ENCODE measurements around the gene EEF1AKMT3.

The EEF1AKMT3 gene

DNA sequence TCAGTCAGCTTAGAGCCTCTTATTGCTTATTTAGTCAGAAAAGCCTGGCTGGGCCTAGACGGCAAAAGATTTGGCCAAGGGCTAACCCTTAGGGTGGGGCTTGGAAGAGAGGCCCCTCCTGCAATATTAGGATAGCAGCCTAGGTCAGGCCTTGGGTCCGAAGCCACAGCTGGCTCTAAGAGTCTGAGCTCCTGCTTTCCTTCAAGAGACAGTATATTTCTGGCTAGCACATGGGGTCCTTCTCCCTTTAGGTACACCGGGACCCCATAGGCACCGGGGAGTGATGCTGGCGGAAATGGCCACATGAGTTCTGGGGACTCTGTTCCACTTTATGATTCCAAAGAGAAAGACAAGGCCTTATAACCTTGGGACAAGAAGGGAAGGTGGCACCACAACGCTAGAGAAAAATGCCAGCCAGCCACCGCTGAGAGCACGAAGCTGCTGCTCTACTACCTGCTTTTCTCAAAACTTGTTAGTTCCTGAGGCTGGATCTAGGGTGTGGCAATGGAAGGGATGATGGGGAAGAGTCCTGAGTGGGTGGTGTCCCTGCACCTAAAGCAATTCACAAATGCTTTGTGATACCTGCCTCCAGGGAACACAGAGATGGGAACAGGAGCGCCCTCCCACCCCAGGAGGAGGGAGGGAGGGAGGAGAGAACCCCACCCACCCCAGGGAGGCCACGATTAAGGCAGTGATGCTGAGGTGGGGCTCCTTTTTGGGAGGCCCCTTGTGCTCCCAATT lies 49.2 kb downstream of the EEF1AKMT3 start:
- Histone ChIP-seq H3K9me2 (replicated peaks; ENCODE audit: low read depth, low read length) (no peaks in the 10 kb centered on the region), H3K4me1 (ENCODE audit: insufficient read depth, low read length, poor library complexity, severe bottlenecking) (no peaks in the 10 kb centered on the region), H3K79me2 (ENCODE audit: insufficient read depth, low read length) (no peaks in the 10 kb centered on the region), H3K36me3 (ENCODE audit: insufficient read depth, low read length) (peaks cover 63% of the 10 kb centered on the region; the same call in 1 of the 2 replicates), H3K4me2 (ENCODE audit: low read depth, low read length, poor library complexity, severe bottlenecking) (no peak overlapping the region), H2AFZ (ENCODE audit: low read length) (no peak overlapping the region), H3K9ac (ENCODE audit: low read depth, low read length, poor library complexity, severe bottlenecking) (no peak overlapping the region), H3K4me3 (ENCODE audit: low read length, poor library complexity, severe bottlenecking) (no peak overlapping the region), H3F3A (ENCODE audit: low read depth) (no peaks in the 10 kb centered on the region), H4K20me1 (ENCODE audit: insufficient read depth, low read length, poor library complexity, severe bottlenecking) (no peaks in the 10 kb centered on the region), H3K9me3 (ENCODE audit: insufficient read depth, low read depth, low read length) (no peaks in the 10 kb centered on the region), H3K27me3 (ENCODE audit: insufficient read depth, low read length, poor library complexity, severe bottlenecking) (no peaks in the 10 kb centered on the region)
- TF ChIP-seq EZH2phosphoT487 (IDR thresholded peaks at IDR 0.05; ENCODE audit: borderline replicate concordance) = no peak
- TF ChIP-seq, protein P1, sequence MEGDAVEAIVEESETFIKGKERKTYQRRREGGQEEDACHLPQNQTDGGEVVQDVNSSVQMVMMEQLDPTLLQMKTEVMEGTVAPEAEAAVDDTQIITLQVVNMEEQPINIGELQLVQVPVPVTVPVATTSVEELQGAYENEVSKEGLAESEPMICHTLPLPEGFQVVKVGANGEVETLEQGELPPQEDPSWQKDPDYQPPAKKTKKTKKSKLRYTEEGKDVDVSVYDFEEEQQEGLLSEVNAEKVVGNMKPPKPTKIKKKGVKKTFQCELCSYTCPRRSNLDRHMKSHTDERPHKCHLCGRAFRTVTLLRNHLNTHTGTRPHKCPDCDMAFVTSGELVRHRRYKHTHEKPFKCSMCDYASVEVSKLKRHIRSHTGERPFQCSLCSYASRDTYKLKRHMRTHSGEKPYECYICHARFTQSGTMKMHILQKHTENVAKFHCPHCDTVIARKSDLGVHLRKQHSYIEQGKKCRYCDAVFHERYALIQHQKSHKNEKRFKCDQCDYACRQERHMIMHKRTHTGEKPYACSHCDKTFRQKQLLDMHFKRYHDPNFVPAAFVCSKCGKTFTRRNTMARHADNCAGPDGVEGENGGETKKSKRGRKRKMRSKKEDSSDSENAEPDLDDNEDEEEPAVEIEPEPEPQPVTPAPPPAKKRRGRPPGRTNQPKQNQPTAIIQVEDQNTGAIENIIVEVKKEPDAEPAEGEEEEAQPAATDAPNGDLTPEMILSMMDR (conservative IDR thresholded peaks at IDR 0.05; ENCODE audit: low read length) = no peak

DNA sequence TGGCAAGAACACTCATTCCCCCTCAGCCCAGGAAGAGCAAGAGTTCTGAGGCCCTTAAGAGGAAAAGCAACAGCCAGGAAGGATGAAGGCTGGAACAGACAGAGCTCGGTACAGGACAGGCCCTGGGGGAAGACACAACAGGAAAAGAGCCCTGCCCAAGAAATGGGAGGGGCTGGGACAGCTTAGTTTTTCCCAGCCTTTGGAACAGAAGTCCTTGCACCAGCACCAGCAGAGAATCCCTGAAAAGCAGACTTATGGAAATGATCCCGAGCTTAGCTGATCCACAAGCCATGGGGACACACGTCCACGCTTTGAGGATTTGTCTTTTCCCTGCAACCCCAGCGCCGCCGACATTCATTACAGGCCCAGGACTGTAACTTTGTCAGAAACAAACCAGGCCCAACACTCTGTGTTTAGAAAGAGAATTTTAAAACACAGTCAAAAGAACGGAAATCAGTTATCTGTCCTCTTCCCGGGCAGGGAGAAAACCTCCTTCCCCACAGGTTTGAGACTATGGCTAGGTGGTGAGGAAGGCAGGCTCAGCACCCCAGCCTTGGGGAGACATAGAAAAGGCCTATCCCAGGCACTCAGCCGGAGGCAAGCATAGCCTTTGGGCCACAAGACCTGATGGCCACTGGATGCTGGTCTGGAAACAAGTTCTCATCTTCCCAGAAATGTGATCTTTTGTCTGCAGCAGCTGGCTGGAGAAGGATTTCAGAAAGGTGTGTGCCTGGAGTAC lies 50.1 kb downstream of the EEF1AKMT3 start:
- no peaks in the 10 kb centered on the region for H3K79me2 ChIP-seq (ENCODE audit: insufficient read depth, low read length)
- no peaks in the 10 kb centered on the region for H3K4me1 ChIP-seq (ENCODE audit: insufficient read depth, low read length, poor library complexity, severe bottlenecking)
- H3K4me2 ChIP-seq (ENCODE audit: low read depth, low read length, poor library complexity, severe bottlenecking) = no peak overlapping the region
- H3K9ac ChIP-seq (ENCODE audit: low read depth, low read length, poor library complexity, severe bottlenecking) = no peak overlapping the region
- H3K9me2 ChIP-seq (replicated peaks; ENCODE audit: low read depth, low read length) = no peaks in the 10 kb centered on the region
- H3K9me3 ChIP-seq (ENCODE audit: insufficient read depth, low read depth, low read length) = no peaks in the 10 kb centered on the region
- no peak overlapping the region for H2AFZ ChIP-seq (ENCODE audit: low read length)
- TF ChIP-seq, protein P1 (conservative IDR thresholded peaks at IDR 0.05; ENCODE audit: low read length) = no peak
- no peak for TF ChIP-seq EZH2phosphoT487 (IDR thresholded peaks at IDR 0.05; ENCODE audit: borderline replicate concordance)
- no peaks in the 10 kb centered on the region for H4K20me1 ChIP-seq (ENCODE audit: insufficient read depth, low read length, poor library complexity, severe bottlenecking)
- H3F3A ChIP-seq (ENCODE audit: low read depth) = no peaks in the 10 kb centered on the region
- no peaks in the 10 kb centered on the region for H3K27me3 ChIP-seq (ENCODE audit: insufficient read depth, low read length, poor library complexity, severe bottlenecking)
- peaks cover 72% of the 10 kb centered on the region for H3K36me3 ChIP-seq (ENCODE audit: insufficient read depth, low read length)
- no peak overlapping the region for H3K4me3 ChIP-seq (ENCODE audit: low read length, poor library complexity, severe bottlenecking)

DNA sequence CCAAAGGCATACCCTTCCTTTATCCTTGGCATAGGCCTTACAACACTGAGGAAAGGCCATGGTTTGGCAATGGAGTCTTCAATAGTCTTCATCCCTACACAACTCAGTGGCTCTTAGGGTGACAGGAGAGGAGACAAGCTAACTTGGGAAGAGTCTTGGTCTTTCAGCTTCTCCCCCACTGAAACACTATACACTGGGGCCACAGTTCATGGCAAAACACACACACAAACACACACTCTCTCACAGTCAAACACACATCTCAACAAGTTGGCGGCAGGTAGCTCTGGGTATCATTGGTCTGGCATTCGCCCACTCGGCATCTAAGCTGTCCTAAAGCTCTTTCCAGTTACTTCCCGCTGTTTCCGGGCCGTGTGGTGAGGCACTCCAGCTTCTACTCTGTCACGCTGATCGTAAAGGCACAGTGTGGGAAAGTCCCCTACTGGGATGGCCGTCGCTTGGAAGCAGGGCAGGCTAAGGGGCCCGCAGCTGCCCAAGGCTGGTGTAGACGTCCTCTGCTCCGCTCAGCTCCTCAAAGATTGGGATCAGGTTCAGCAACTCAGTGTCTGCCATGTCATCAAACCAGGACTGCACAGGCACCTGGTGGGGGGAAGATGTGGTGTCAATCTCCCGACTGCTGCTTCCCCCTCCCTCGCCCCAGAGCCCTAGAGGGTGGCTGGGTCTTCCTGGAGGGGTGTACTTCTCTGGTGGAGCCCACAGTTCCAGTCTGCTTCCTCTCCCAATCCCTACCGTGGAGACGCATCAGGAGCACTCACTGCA lies 50.9 kb downstream of the EEF1AKMT3 start:
- Histone ChIP-seq H3K27me3 (ENCODE audit: insufficient read depth, low read length, poor library complexity, severe bottlenecking) (no peaks in the 10 kb centered on the region), H3K9me2 (replicated peaks; ENCODE audit: low read depth, low read length) (no peaks in the 10 kb centered on the region), H3K4me3 (ENCODE audit: low read length, poor library complexity, severe bottlenecking) (no peak overlapping the region), H2AFZ (ENCODE audit: low read length) (no peak overlapping the region), H3F3A (ENCODE audit: low read depth) (no peaks in the 10 kb centered on the region), H3K4me2 (ENCODE audit: low read depth, low read length, poor library complexity, severe bottlenecking) (no peak overlapping the region), H3K9me3 (ENCODE audit: insufficient read depth, low read depth, low read length) (no peaks in the 10 kb centered on the region), H4K20me1 (ENCODE audit: insufficient read depth, low read length, poor library complexity, severe bottlenecking) (no peaks in the 10 kb centered on the region), H3K79me2 (ENCODE audit: insufficient read depth, low read length) (no peaks in the 10 kb centered on the region), H3K4me1 (ENCODE audit: insufficient read depth, low read length, poor library complexity, severe bottlenecking) (no peaks in the 10 kb centered on the region), H3K9ac (ENCODE audit: low read depth, low read length, poor library complexity, severe bottlenecking) (no peak overlapping the region), H3K36me3 (ENCODE audit: insufficient read depth, low read length) (peaks cover 80% of the 10 kb centered on the region)
- no peak for TF ChIP-seq EZH2phosphoT487 (IDR thresholded peaks at IDR 0.05; ENCODE audit: borderline replicate concordance)
- TF ChIP-seq, protein P1 (conservative IDR thresholded peaks at IDR 0.05; ENCODE audit: low read length) = no peak

All from Loucy (cell line).